ENCODE measurements around the gene NT5DC1.

The NT5DC1 gene

DNA sequence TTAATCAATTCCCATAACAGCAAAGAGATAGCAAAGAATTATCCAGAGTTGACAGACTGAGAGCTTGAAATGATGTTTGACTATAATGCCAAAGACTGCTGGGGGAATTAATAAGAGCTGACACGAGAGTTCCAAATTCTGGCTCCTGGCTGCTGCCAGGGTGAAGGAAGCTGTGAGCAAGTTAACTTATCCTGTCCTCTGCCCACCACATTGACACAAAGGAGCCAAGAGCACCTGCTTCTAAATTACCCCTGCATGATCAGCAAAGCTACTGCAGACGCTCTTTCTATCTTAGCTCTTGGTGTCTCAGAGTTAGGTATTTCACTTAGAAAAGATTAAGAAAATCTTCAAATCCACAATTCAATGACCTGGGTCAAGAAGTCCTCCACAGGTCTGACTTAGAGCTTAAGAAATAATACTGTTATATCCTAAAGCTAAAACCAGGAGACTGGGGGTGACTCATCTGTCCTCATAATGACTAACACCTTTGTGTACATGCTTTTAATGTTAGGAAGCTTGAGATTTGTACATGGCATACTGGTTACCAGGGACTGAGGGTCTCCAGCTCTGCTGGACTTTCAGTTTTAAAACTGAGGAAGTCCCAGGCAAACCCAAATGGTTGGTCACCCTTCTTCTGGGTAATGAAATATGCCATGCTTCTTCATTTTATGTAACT, 26.8 kb upstream of the NT5DC1 start:
- TF ChIP-seq, protein P1, sequence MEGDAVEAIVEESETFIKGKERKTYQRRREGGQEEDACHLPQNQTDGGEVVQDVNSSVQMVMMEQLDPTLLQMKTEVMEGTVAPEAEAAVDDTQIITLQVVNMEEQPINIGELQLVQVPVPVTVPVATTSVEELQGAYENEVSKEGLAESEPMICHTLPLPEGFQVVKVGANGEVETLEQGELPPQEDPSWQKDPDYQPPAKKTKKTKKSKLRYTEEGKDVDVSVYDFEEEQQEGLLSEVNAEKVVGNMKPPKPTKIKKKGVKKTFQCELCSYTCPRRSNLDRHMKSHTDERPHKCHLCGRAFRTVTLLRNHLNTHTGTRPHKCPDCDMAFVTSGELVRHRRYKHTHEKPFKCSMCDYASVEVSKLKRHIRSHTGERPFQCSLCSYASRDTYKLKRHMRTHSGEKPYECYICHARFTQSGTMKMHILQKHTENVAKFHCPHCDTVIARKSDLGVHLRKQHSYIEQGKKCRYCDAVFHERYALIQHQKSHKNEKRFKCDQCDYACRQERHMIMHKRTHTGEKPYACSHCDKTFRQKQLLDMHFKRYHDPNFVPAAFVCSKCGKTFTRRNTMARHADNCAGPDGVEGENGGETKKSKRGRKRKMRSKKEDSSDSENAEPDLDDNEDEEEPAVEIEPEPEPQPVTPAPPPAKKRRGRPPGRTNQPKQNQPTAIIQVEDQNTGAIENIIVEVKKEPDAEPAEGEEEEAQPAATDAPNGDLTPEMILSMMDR (IDR thresholded peaks at IDR 0.05; ENCODE audit: borderline replicate concordance, control extremely low read depth, extremely low read depth, insufficient read depth, missing control alignments): no peak
- in situ Hi-C loops (cut with MboI; ENCODE audit: low sequenced_read_pairs, unreplicated experiment): no loop called here
- DNase-seq (ENCODE audit: low spot score): no peak

DNA sequence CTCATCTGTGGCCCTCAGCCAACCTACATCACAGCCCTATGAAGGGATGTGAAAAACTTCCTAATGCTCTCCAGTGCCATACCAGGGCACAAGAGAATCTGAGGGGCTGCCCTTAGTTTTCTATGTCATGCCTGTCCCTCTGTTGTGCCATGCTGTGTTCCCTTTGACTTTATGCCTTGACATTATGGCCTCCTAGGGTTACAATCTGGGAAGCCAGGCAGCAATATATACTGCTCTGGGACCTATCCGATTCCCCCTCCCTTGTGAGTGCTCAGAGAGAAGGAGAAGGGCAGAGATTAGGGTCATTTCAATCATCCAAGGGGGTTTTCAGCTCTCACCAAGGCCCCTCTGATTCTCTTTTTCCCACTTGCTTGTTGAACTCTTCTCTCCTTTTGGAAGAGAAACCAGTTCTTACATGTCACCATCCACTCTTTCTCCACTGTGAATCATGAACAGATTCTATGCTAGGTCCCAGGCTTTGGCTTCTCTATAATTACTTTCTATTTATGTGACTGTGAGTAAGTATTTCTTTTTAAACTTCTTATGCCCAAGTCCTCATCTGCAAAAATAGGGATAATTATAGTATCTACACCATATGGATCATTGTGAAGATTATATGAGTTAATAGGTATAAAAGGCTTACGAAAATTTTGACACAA, 25.8 kb upstream of the NT5DC1 start:
- in situ Hi-C loops (cut with MboI; ENCODE audit: low sequenced_read_pairs, unreplicated experiment): no loop called here
- TF ChIP-seq, protein P1 (IDR thresholded peaks at IDR 0.05; ENCODE audit: borderline replicate concordance, control extremely low read depth, extremely low read depth, insufficient read depth, missing control alignments): no peak
- DNase-seq (ENCODE audit: low spot score): no peak

DNA sequence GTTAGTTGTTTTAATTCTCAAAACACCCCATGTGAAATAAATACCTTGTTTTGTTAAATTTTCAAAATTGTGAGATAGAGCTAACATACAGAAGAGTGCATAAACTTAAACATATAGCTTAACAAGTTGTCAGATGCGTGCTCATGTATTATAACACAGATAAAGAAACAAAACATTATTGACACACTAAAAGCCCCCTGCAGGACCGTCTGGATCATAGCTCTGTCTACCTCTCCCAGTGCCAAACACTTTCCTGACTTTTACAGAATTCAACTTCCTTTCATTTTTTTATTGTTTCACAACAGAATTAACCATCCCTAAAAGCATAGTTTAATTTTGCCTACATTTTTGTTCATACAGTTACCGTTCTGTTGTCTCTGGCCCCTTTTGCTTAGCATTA, 22.1 kb upstream of the NT5DC1 start:
- no peak for DNase-seq (ENCODE audit: low spot score)
- TF ChIP-seq, protein P1 (IDR thresholded peaks at IDR 0.05; ENCODE audit: borderline replicate concordance, control extremely low read depth, extremely low read depth, insufficient read depth, missing control alignments): no peak
- in situ Hi-C loops (cut with MboI; ENCODE audit: low sequenced_read_pairs, unreplicated experiment): no loop called here

DNA sequence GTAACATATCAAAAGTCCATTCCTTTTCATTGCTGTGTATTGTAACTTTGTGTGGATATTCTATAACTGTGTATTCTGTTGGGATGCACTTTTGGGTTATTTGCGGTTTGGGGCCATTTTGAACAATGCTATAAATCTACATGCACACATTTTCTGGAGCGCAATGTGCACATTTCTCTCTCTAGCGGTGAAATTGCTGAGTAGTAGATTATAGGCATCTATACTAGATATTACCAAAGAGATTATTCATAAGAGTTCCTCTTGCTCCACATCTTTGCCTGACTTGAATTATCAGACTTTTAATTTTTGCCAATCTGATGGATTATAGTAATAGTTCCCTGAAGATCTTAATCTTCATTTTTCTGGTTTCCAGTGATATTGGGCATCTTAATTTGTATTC, 21.7 kb upstream of the NT5DC1 start:
- DNase-seq (ENCODE audit: low spot score): no peak
- in situ Hi-C loops (cut with MboI; ENCODE audit: low sequenced_read_pairs, unreplicated experiment): no loop called here
- TF ChIP-seq, protein P1 (IDR thresholded peaks at IDR 0.05; ENCODE audit: borderline replicate concordance, control extremely low read depth, extremely low read depth, insufficient read depth, missing control alignments): no peak

DNA sequence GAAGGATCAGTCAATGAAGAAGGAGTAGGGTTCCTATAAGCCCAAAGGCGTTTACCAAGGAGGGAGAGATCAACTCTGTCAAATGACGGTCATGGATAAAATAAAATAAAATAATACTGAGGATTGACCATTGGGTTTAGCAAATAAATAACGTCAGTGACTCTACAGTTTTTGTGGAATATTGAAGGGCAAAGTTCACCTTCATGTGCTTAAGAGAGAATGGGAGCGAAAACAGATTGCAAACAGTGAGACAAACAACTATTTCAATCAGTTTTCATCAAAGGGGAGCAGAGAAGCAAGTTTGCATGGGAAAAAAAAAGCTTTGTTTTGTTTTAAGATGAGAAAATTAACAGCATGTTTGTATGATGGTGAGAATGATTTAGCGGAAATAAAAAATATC, 17.6 kb upstream of the NT5DC1 start:
- in situ Hi-C loops (cut with MboI; ENCODE audit: low sequenced_read_pairs, unreplicated experiment): no loop called here
- TF ChIP-seq, protein P1 (IDR thresholded peaks at IDR 0.05; ENCODE audit: borderline replicate concordance, control extremely low read depth, extremely low read depth, insufficient read depth, missing control alignments): no peak
- no peak for DNase-seq (ENCODE audit: low spot score)

DNA sequence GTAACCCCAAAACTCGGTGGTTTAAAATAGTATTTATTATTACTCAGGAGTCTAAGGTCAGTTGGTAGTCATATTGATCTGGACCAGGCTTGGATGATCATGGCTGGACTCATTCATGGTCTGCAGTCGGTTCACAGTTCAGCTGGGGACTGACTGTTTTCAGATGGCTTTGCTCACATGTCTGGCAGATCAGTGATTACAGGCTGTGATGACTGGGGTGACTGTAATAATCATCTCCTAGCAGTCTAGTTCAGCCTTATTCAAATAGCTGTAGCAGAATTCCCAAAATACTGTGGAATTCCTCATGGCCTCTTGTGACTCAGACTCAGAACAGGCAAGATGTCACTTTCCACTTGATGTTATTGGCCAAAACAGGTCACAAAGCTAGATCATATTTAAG, 16.4 kb upstream of the NT5DC1 start:
- TF ChIP-seq, protein P1 (IDR thresholded peaks at IDR 0.05; ENCODE audit: borderline replicate concordance, control extremely low read depth, extremely low read depth, insufficient read depth, missing control alignments): no peak
- DNase-seq (ENCODE audit: low spot score): no peak
- in situ Hi-C loops (cut with MboI; ENCODE audit: low sequenced_read_pairs, unreplicated experiment): no loop called here
